HFF-Myc (cell line): ENCODE measurements around the gene GPR39.
A peak's percentile ranks its signal among the peaks of the same experiment; 100 is the strongest.
"Not testable (repeated sequence)": the region's sequence is repeated elsewhere in the genome, so short reads cannot be mapped to it uniquely, and the experiment has no call there.

Experiments used
- DNase-seq: peaks from one replicate; pipeline ENCODE4 v3.0.0-alpha.2; 2011; ENCODE audit warnings: low read depth; ENCODE audit errors: extremely low read depth
- H3K4me3 ChIP-seq: replicated peaks from 2 replicates; pipeline ENCODE4 v1.5.1; 2011; ENCODE audit warnings: low read depth, mild to moderate bottlenecking, control low read depth, low read length
- TF ChIP-seq, protein P1 (sequence below): IDR thresholded peaks from 2 replicates; pipeline ENCODE4 v1.5.1; 2012; ENCODE audit warnings: mild to moderate bottlenecking, low read depth, low read length, control low read depth; ENCODE audit errors: missing control alignments

The GPR39 gene

DNA sequence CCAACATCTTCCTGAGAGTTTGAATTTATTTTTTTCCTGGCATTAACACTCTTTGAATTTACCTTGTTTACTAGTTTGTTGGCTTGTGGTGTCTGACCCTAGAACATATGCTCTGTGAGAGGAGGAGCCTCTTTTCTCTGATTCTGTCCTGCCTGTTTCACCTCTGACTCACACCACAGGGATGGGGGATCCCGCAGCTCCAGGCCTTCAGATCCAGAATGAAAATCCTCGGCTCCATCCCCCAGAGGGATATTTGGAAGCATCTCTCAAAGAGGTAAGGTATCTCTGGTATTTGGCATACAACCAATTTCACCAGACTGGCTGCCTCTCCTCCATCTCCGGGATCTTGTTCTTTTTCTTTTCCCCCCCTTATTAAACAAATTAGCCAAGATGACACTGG, 104.7 kb downstream of the GPR39 start:
- no peak overlapping the region for H3K4me3 ChIP-seq
- TF ChIP-seq, protein P1, sequence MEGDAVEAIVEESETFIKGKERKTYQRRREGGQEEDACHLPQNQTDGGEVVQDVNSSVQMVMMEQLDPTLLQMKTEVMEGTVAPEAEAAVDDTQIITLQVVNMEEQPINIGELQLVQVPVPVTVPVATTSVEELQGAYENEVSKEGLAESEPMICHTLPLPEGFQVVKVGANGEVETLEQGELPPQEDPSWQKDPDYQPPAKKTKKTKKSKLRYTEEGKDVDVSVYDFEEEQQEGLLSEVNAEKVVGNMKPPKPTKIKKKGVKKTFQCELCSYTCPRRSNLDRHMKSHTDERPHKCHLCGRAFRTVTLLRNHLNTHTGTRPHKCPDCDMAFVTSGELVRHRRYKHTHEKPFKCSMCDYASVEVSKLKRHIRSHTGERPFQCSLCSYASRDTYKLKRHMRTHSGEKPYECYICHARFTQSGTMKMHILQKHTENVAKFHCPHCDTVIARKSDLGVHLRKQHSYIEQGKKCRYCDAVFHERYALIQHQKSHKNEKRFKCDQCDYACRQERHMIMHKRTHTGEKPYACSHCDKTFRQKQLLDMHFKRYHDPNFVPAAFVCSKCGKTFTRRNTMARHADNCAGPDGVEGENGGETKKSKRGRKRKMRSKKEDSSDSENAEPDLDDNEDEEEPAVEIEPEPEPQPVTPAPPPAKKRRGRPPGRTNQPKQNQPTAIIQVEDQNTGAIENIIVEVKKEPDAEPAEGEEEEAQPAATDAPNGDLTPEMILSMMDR = no peak
- no peak for DNase-seq

DNA sequence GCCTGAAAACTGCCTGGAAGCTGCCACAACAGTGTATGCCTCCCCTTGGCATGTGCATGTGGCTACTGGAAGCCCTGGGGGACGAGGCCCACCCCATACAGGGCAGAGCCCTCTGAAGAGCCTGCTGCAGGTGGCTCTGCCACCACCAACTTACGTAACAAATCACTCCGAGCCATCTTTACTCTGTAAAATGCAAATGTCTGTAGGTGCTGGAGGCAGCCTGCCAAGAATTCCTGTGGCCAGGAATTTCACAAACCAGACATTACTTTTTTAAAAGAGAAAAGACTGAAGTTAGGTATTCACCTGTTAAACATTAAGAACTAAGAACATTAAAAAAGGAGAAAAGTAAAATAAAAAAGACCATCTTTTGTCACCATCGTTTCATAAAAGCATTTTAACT, 106.3 kb downstream of the GPR39 start:
- TF ChIP-seq, protein P1 = no peak
- no peak for DNase-seq
- H3K4me3 ChIP-seq = no peak overlapping the region

DNA sequence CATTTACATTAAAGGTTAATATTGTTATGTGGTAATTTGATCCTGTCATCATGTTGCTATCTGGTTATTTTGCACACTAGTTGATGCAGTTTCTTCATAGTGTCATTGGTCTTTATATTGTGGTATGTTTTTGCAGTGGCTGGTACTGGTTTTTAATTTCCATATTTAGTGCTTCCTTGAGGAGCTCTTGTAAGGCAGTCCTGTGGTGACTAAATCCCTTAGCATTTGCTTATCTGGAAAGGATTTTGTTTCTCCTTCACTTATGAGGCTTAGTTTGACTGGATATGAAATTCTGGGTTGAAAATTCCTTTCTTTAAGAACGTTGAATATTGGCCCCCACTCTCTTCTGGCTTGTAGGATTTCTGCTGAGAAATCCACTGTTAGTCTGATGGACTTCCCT, 120.5 kb downstream of the GPR39 start:
- H3K4me3 ChIP-seq, DNase-seq: not testable (repeated sequence)

DNA sequence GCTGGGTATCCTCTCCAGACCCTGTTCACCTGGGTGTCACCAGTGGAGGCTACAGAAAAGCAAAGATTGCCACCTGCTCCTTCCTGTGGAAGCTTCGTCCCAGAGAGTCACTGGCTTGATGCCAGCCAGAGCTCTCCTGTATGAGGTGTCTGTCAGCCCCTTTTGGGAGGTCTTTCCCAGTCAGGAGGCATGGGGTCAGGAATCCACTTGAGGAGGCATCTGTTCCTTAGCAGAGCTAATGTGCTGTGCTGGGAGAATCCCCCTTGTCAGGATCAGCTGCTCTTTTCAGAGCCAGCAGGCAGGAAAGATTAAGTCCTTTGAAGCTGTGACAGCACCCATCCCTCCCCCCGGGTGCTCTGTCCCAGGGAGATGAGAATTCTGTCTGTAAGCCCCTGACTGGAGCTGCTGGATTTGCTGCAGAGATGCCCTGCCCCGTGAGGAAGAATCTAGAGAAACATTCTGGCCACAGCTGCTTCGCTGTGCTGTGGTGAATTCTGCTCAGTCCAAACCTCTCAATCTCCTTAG, 121.8 kb downstream of the GPR39 start:
- DNase-seq = no peak
- TF ChIP-seq, protein P1 = no peak
- no peak overlapping the region for H3K4me3 ChIP-seq

DNA sequence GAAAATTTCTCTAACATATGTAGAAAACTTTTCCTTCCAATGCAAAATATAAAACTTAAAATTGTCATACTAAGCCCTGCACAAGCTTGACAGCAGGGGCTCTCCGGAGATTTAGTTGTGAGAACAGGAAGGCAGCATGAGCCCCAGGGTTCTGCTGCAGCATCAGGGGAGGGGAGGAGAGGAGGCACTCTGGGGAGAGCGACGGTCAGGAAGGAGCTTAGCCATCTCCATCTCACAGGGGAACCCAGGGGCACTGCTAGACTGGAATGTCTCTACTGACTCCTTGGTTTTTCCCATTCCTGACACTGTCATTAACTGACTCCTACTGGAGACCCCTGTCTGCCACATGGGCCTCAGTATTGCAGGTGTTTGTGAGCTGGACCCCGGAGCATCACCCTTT, 123.6 kb downstream of the GPR39 start:
- H3K4me3 ChIP-seq = no peak overlapping the region
- TF ChIP-seq, protein P1 = no peak
- no peak for DNase-seq

DNA sequence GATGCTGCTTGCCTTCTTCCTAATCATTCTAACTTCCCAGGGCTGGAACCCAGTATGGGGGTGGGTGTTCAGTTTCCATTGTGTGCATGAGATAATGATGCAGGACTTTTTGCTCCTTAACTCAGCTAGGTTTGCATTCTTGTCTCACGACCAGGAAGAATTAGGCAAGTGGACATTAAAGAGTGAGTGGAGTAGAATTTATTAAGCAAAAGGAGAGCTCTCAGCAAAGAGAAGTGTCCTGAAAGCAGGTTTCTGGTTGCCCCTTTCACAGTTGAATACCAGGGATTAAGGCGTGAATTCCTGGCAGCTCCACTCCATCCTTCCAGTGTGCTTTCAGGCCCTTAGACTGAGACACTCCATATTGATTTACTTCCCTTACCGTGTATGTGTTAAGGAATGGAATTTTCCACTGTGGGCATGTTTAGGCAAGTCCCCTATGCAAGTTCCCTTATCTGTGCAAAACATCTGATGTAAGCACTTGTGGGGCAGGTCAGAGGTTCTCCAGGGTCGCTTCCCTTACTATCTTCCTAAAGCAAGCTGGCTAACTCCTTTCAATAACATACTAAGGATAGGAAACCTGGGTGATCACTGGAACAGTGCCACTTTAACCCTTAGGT, 126.5 kb downstream of the GPR39 start:
- DNase-seq = peak; percentile 5
- no peak overlapping the region for H3K4me3 ChIP-seq
- TF ChIP-seq, protein P1 = no peak

DNA sequence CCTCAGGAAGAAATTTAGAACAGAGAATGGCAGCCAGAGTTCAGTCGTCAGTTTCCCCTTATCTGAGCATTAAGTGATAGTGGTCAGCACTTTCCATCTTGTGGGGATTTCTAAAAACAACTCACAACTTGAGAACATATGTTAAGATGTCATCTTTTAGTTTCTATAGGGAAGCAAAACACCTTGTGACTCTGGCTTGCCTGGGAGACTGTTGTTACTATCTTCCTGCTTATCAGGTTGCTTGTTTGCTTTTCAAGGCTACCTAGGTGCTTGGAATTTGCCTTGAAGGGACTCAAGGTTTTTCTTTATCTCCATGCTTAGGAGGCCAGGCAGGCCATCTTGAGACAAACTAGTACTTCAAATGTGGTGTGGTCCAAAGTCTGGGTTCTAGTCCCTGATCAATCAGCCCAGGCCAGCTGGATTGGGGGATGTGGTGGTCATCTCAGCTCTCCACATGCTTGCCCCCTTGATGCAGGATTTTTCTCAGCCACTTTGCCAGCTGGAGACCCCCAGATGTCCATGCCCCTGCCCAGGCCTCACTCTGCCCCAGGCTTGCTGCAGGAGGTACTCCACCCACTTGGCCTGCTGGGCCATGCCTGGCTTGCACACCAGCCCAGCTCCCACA, 127.5 kb downstream of the GPR39 start:
- DNase-seq = no peak
- TF ChIP-seq, protein P1 = no peak
- H3K4me3 ChIP-seq = no peak overlapping the region
